Common myeloid progenitor, CD34-positive (primary cell): Measurements from ENCODE around the gene CCBE1.

Experiments used
- CTCF ChIA-PET: fragments of 350-600 bp; sonication (Branson Sonifier 250); formaldehyde crosslinking; loops from one replicate; lab custom pipeline; 2021; ENCODE audit warnings: antibody characterized with exemption; lab: Charles Lee
- POLR2A ChIA-PET: fragments of 350-600 bp; sonication (Branson Sonifier 250); formaldehyde crosslinking; loops from one replicate; lab custom pipeline; 2021; ENCODE audit warnings: antibody characterized with exemption; lab: Charles Lee
- DNase-seq, 3 donors: peaks; one replicate each; pipeline versions ENCODE4 v3.0.0 to v3.0.0-alpha.2; 2013
- H3K27ac ChIP-seq, 2 experiments: 1 replicate in 1 of 2; 2 replicates in 1 of 2; pipeline ENCODE4 v1.7.0; 2013; ENCODE audit warnings: inconsistent platforms in 2 of 2, low read length in 2 of 2, mild to moderate bottlenecking in 2 of 2, low read depth in 1 of 2, moderate library complexity in 1 of 2; ENCODE audit not compliant: severe bottlenecking in 2 of 2, insufficient read depth in 1 of 2, poor library complexity in 1 of 2
- H3K27me3 ChIP-seq, 5 experiments: replicated peaks in 2 of 5; 1 replicate in 3 of 5; 2 replicates in 2 of 5; pipeline versions ENCODE4 v1.6.1 to v1.7.0; 2013; ENCODE audit warnings: low read length in 4 of 5, mild to moderate bottlenecking in 2 of 5, moderate library complexity in 2 of 5, inconsistent platforms in 1 of 5; ENCODE audit not compliant: insufficient read depth in 5 of 5, control insufficient read depth in 4 of 5
- H3K36me3 ChIP-seq, 4 experiments: 1 replicate in 2 of 4; 2 replicates in 2 of 4; pipeline versions ENCODE4 v1.6.1 to v1.7.0; 2013; ENCODE audit warnings: low read length in 3 of 4, control low read depth in 1 of 4, mild to moderate bottlenecking in 1 of 4; ENCODE audit not compliant: control insufficient read depth in 4 of 4, insufficient read depth in 4 of 4
- H3K4me1 ChIP-seq, 4 experiments: 1 replicate in 3 of 4; 2 replicates in 1 of 4; pipeline versions ENCODE4 v1.6.1 to v1.7.1; 2013; ENCODE audit warnings: low read length in 3 of 4, mild to moderate bottlenecking in 3 of 4, control low read depth in 1 of 4, inconsistent platforms in 1 of 4, moderate library complexity in 1 of 4; ENCODE audit not compliant: control insufficient read depth in 4 of 4, insufficient read depth in 4 of 4; ENCODE audit errors: control extremely low read depth in 1 of 4
- H3K4me3 ChIP-seq, 7 experiments: 1 replicate in 4 of 7; 2 replicates in 3 of 7; pipeline versions ENCODE4 v1.5.1 to v1.7.0; 2013; ENCODE audit warnings: mild to moderate bottlenecking in 7 of 7, low read length in 6 of 7, moderate library complexity in 6 of 7, inconsistent platforms in 2 of 7, low read depth in 2 of 7, control low read depth in 1 of 7; ENCODE audit not compliant: insufficient read depth in 4 of 7, control insufficient read depth in 1 of 7; ENCODE audit errors: extremely low read depth in 1 of 7
- H3K9me3 ChIP-seq, 5 experiments: 1 replicate in 4 of 5; 2 replicates in 1 of 5; pipeline versions ENCODE4 v1.6.1 to v1.7.1; 2013; ENCODE audit warnings: low read length in 4 of 5, mild to moderate bottlenecking in 2 of 5, inconsistent platforms in 1 of 5, low read depth in 1 of 5, moderate library complexity in 1 of 5; ENCODE audit not compliant: control insufficient read depth in 4 of 5, insufficient read depth in 2 of 5; ENCODE audit errors: control extremely low read depth in 1 of 5
- WGBS: methylation state at CpG from one replicate; pipeline ENCODE4 v1.1.5; 2013; ENCODE audit not compliant: insufficient coverage; 5-methylcytosine and 5-hydroxymethylcytosine counted together

Gene CCBE1

GRCh38 chr18:59577386-59577655, 119.9 kb downstream of the CCBE1 start:
- ChIA-PET POLR2A (interaction anchor here (0.6 kb wide), 1 partner anchor 53 kb away, joined by 3 read pairs; no protein-coding TSS in a partner anchor), CTCF (interaction anchor here (0.6 to 0.9 kb wide), 2 partner anchors 10 to 11 kb away, joined by 3 read pairs; no protein-coding TSS in a partner anchor)
- Histone ChIP-seq H3K4me1 (peaks cover 0 to 13% (median 0%) of the 10 kb centered on the region in 4 experiments), H3K27me3 (no peaks in the 10 kb centered on the region), H3K27ac (no peak overlapping the region), H3K36me3 (no peaks in the 10 kb centered on the region), H3K4me3 (no peak overlapping the region), H3K9me3 (no peaks in the 10 kb centered on the region)
- 100% methylated on average over 1 of the region's 1 CpG for WGBS
- no peak for DNase-seq

- no peak for DNase-seq
- Histone ChIP-seq H3K4me1 (peaks cover 0 to 13% (median 0%) of the 10 kb centered on the region in 4 experiments), H3K27me3 (no peaks in the 10 kb centered on the region), H3K9me3 (no peaks in the 10 kb centered on the region), H3K27ac (no peak overlapping the region), H3K36me3 (no peaks in the 10 kb centered on the region), H3K4me3 (no peak overlapping the region)
- 98% methylated on average over 8 of the region's 10 CpGs for WGBS
- CTCF ChIA-PET, result interaction anchor here (0.6 to 0.9 kb wide), 2 partner anchors 10 to 11 kb away, joined by 3 read pairs; no protein-coding TSS in a partner anchor
- POLR2A ChIA-PET, result interaction anchor here (0.6 kb wide), 1 partner anchor 54 kb away, joined by 3 read pairs; no protein-coding TSS in a partner anchor
These were observed 120.5 kb downstream of the CCBE1 start for GRCh38 chr18:59576541-59577385.

- H3K9me3 ChIP-seq, result no peaks in the 10 kb centered on the region
- ChIA-PET POLR2A (no interaction called here), CTCF (no interaction called here)
- H3K4me1 ChIP-seq, result peaks cover 0 to 13% (median 0%) of the 10 kb centered on the region in 4 experiments
- no peak for DNase-seq
- no peaks in the 10 kb centered on the region for H3K36me3 ChIP-seq
- 86% methylated on average over 2 of the region's 4 CpGs for WGBS
- H3K4me3 ChIP-seq, result no peak overlapping the region
- H3K27ac ChIP-seq, result no peak overlapping the region
- no peaks in the 10 kb centered on the region for H3K27me3 ChIP-seq
These were observed 121.2 kb downstream of the CCBE1 start for GRCh38 chr18:59575995-59576394.

- no peaks in the 10 kb centered on the region for H3K36me3 ChIP-seq
- no peak for DNase-seq
- no peaks in the 10 kb centered on the region for H3K27me3 ChIP-seq
- peaks cover 0 to 28% (median 4%) of the 10 kb centered on the region in 4 experiments for H3K4me1 ChIP-seq
- 100% methylated on average over 1 of the region's 2 CpGs for WGBS
- H3K27ac ChIP-seq, result no peak overlapping the region
- CTCF ChIA-PET, result no interaction called here
- POLR2A ChIA-PET, result no interaction called here
- H3K9me3 ChIP-seq, result no peaks in the 10 kb centered on the region
- no peak overlapping the region for H3K4me3 ChIP-seq
These were observed 123.3 kb downstream of the CCBE1 start for GRCh38 chr18:59573962-59574361.

- POLR2A ChIA-PET, result no interaction called here
- Histone ChIP-seq H3K4me1 (peaks cover 0 to 31% (median 4%) of the 10 kb centered on the region in 4 experiments), H3K4me3 (no peak overlapping the region), H3K27ac (no peak overlapping the region), H3K27me3 (no peaks in the 10 kb centered on the region), H3K9me3 (no peaks in the 10 kb centered on the region), H3K36me3 (no peaks in the 10 kb centered on the region)
- DNase-seq, result no peak
- no CpG with 5 or more reads among the region's 2 CpGs for WGBS
- CTCF ChIA-PET, result no interaction called here
These were observed 125.3 kb downstream of the CCBE1 start for GRCh38 chr18:59571902-59572301.

- no peak for DNase-seq
- no peaks in the 10 kb centered on the region for H3K27me3 ChIP-seq
- no peak overlapping the region for H3K4me3 ChIP-seq
- no peaks in the 10 kb centered on the region for H3K9me3 ChIP-seq
- H3K36me3 ChIP-seq, result no peaks in the 10 kb centered on the region
- no peak overlapping the region for H3K27ac ChIP-seq
- peaks cover 0 to 31% (median 4%) of the 10 kb centered on the region in 4 experiments for H3K4me1 ChIP-seq
- ChIA-PET POLR2A (no interaction called here), CTCF (no interaction called here)
- WGBS, result 100% methylated on average over 5 of the region's 6 CpGs
These were observed 126.4 kb downstream of the CCBE1 start for GRCh38 chr18:59570796-59571195.

- POLR2A ChIA-PET, result no interaction called here
- CTCF ChIA-PET, result interaction anchor here (1.1 kb wide), 1 partner anchor 12 kb away, joined by 3 read pairs; no protein-coding TSS in a partner anchor
- no peak overlapping the region for H3K4me3 ChIP-seq
- no peak overlapping the region for H3K27ac ChIP-seq
- H3K36me3 ChIP-seq, result no peaks in the 10 kb centered on the region
- DNase-seq, result no peak
- H3K4me1 ChIP-seq, result peaks cover 0 to 31% (median 4%) of the 10 kb centered on the region in 4 experiments
- no peaks in the 10 kb centered on the region for H3K27me3 ChIP-seq
- WGBS, result 80% methylated on average over 6 of the region's 6 CpGs
- no peaks in the 10 kb centered on the region for H3K9me3 ChIP-seq
These were observed 127.0 kb downstream of the CCBE1 start for GRCh38 chr18:59570101-59570775.
